Measurements from ENCODE around the gene TMEM245. TPM values are rescaled to one million over a fixed set of nuclear protein-coding genes. Genes with fewer than 3 reads are reported as not detected.

The TMEM245 gene
- 100 to 1,000 TPM in 2 of 4 donors, 10 to 100 TPM in 2; 90.7 to 105 (median 99.5) TPM for total RNA-seq
- 10 to 100 TPM in 1 of 3 donors, 1 to 10 TPM in 2; 1.8 to 12.9 (median 4.2) TPM for polyA plus RNA-seq

- H3K4me1 ChIP-seq = peaks cover 0 to 48% (median 46%) of the 10 kb centered on the region in 4 donors
- peak within 1 kb of the TSS; percentile 91 to 98 (median 94) for H3K27ac ChIP-seq
- no peaks in the 10 kb centered on the region for H3K36me3 ChIP-seq
- DNase-seq = peak; percentile 98
- peak within 1 kb of the TSS; percentile 73 to 97 (median 90) for H3K4me3 ChIP-seq
- no peaks in the 10 kb centered on the region for H3K9me3 ChIP-seq
- no peaks in the 10 kb centered on the region for H3K27me3 ChIP-seq
- peak; percentile 91 to 97 (median 95) for TF ChIP-seq POLR2AphosphoS5 (IDR thresholded peaks at IDR 0.05)
- peak in 1 of 4 donors; percentile 7 for TF ChIP-seq EP300 (IDR thresholded peaks at IDR 0.05)
- peak; percentile 24 to 41 for TF ChIP-seq POLR2A (IDR thresholded peaks at IDR 0.05)
- no peak for TF ChIP-seq CTCF (IDR thresholded peaks at IDR 0.05)
- 0% methylated on average over 88 of the region's 88 CpGs for WGBS, 2 donors
- intact Hi-C loops (cut with DNase I) = loop anchor here (2.0 to 10.0 kb wide), 3 partner anchors 107 to 205 kb away; partner anchors contain the start of genes ABITRAM, CTNNAL1, ELP1 and EPB41L4B
Observed at GRCh38 chr9:109119439-109120203, at the start of gene TMEM245. TSS of gene TMEM245 (minus strand) at chr9:109119947. CDS start at chr9:109119913, 34 bp downstream.

- Histone ChIP-seq H3K4me3 (no peak overlapping the region), H3K9me3 (no peaks in the 10 kb centered on the region), H3K27ac (no peak overlapping the region), H3K4me1 (peaks cover 0 to 8% (median 0%) of the 10 kb centered on the region in 4 donors), H3K36me3 (no peaks in the 10 kb centered on the region), H3K27me3 (peaks cover 0 to 20% (median 7%) of the 10 kb centered on the region in 3 donors)
- DNase-seq = no peak
- intact Hi-C loops (cut with DNase I) = no loop called here
- TF ChIP-seq POLR2A (IDR thresholded peaks at IDR 0.05) (no peak), CTCF (IDR thresholded peaks at IDR 0.05) (no peak), POLR2AphosphoS5 (IDR thresholded peaks at IDR 0.05) (no peak), EP300 (IDR thresholded peaks at IDR 0.05) (no peak)
Observed at GRCh38 chr9:109168170-109168569, 48.4 kb upstream of the TMEM245 start.

GRCh38 chr9:109167716-109168115 lies 48.0 kb upstream of the TMEM245 start:
- Histone ChIP-seq H3K36me3 (no peaks in the 10 kb centered on the region), H3K27me3 (peaks cover 0 to 20% (median 7%) of the 10 kb centered on the region in 3 donors), H3K27ac (no peak overlapping the region), H3K4me1 (peaks cover 0 to 8% (median 0%) of the 10 kb centered on the region in 4 donors), H3K9me3 (no peaks in the 10 kb centered on the region), H3K4me3 (no peak overlapping the region)
- DNase-seq = no peak
- intact Hi-C loops (cut with DNase I) = no loop called here
- 91 to 94% methylated on average over 5 of the region's 5 CpGs for WGBS, 2 donors
- TF ChIP-seq POLR2A (IDR thresholded peaks at IDR 0.05) (no peak), POLR2AphosphoS5 (IDR thresholded peaks at IDR 0.05) (no peak), EP300 (IDR thresholded peaks at IDR 0.05) (no peak), CTCF (IDR thresholded peaks at IDR 0.05) (no peak)

GRCh38 chr9:109166771-109167601 lies 47.2 kb upstream of the TMEM245 start, which contains the start of gene FRRS1L:
TSS of gene FRRS1L (minus strand) at chr9:109167249. CDS start at chr9:109167138, 111 bp downstream.
- H3K4me1 ChIP-seq = peaks cover 0 to 8% (median 0%) of the 10 kb centered on the region in 4 donors
- no peaks in the 10 kb centered on the region for H3K9me3 ChIP-seq
- H3K27me3 ChIP-seq = peaks cover 0 to 20% (median 7%) of the 10 kb centered on the region in 3 donors
- no peak within 1 kb of the TSS for H3K27ac ChIP-seq
- WGBS, 2 donors = 7 to 9% methylated on average over 85 of the region's 86 CpGs
- no peak for TF ChIP-seq POLR2AphosphoS5 (IDR thresholded peaks at IDR 0.05)
- intact Hi-C loops (cut with DNase I) = no loop called here
- peak within 1 kb of the TSS; percentile 14 to 45 (median 38) for H3K4me3 ChIP-seq
- no peak for DNase-seq
- H3K36me3 ChIP-seq = no peaks in the 10 kb centered on the region

All from sigmoid colon (tissue), 7 donors.